ENCODE measurements around the gene CNTFR.
A peak's percentile ranks its signal among the peaks of the same experiment; 100 is the strongest.

- TF ChIP-seq, protein P1, sequence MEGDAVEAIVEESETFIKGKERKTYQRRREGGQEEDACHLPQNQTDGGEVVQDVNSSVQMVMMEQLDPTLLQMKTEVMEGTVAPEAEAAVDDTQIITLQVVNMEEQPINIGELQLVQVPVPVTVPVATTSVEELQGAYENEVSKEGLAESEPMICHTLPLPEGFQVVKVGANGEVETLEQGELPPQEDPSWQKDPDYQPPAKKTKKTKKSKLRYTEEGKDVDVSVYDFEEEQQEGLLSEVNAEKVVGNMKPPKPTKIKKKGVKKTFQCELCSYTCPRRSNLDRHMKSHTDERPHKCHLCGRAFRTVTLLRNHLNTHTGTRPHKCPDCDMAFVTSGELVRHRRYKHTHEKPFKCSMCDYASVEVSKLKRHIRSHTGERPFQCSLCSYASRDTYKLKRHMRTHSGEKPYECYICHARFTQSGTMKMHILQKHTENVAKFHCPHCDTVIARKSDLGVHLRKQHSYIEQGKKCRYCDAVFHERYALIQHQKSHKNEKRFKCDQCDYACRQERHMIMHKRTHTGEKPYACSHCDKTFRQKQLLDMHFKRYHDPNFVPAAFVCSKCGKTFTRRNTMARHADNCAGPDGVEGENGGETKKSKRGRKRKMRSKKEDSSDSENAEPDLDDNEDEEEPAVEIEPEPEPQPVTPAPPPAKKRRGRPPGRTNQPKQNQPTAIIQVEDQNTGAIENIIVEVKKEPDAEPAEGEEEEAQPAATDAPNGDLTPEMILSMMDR (IDR thresholded peaks at IDR 0.05), result no peak
- peak; percentile 46 for TF ChIP-seq EZH2 (IDR thresholded peaks at IDR 0.05)
- TF ChIP-seq EZH2phosphoT487 (IDR thresholded peaks at IDR 0.05), result no peak
Observed at GRCh38 chr9:34522091-34522887, 67.2 kb downstream of the CNTFR start.

Measured in neural progenitor cell (in vitro differentiated cells).